ENCODE data around the gene PIPOX. TPM values are rescaled to one million over a fixed set of nuclear protein-coding genes. Genes with fewer than 3 reads are reported as not detected.

The PIPOX gene
- total RNA-seq, 2 donors from 2014 or later: 1.8 to 5.9 TPM

GRCh38 chr17:29034510-29034909 lies 8.4 kb upstream of the PIPOX start:
- no peak overlapping the region for H3K4me3 Mint-ChIP-seq
- TF ChIP-seq CTCF (conservative IDR thresholded peaks at IDR 0.05): no peak
- peaks cover 4% of the 10 kb centered on the region for H3K36me3 Mint-ChIP-seq (ENCODE audit: low read depth)
- peaks cover 21% of the 10 kb centered on the region for H3K4me1 Mint-ChIP-seq
- no peaks in the 10 kb centered on the region for H3K27me3 ChIP-seq (ENCODE audit: control insufficient read depth, insufficient read depth, low read length, poor library complexity, severe bottlenecking)
- H3K27ac Mint-ChIP-seq: no peak overlapping the region
- H3K27me3 Mint-ChIP-seq (ENCODE audit: insufficient read depth): peaks cover 17% of the 10 kb centered on the region
- peaks cover 16% of the 10 kb centered on the region for H3K4me1 ChIP-seq (ENCODE audit: control insufficient read depth, insufficient read depth, low read length)
- H3K27ac ChIP-seq (ENCODE audit: low read depth, low read length): no peak overlapping the region
- no peak overlapping the region for H3K9ac ChIP-seq (ENCODE audit: extremely low read depth, low read length, poor library complexity, severe bottlenecking)
- H3K4me3 ChIP-seq (ENCODE audit: low read length): peak overlapping the region; percentile 60
- H3K36me3 ChIP-seq (ENCODE audit: control insufficient read depth, insufficient read depth, low read length): no peaks in the 10 kb centered on the region
- WGBS, 2 experiments (ENCODE audit: insufficient coverage in 1 of 2, insufficient read length in 1 of 2): 23 to 36% methylated on average over 1 of the region's 1 CpG
- no peak for DNase-seq
- H3K9me3 Mint-ChIP-seq: peaks cover 29% of the 10 kb centered on the region
- H3K9me3 ChIP-seq (ENCODE audit: control insufficient read depth, low read length): peaks cover 32% of the 10 kb centered on the region

- Mint-ChIP-seq H3K4me3 (no peak overlapping the region), H3K4me1 (peaks cover 21% of the 10 kb centered on the region), H3K27ac (no peak overlapping the region), H3K36me3 (ENCODE audit: low read depth) (peaks cover 4% of the 10 kb centered on the region), H3K27me3 (ENCODE audit: insufficient read depth) (peaks cover 9% of the 10 kb centered on the region), H3K9me3 (peaks cover 29% of the 10 kb centered on the region)
- Histone ChIP-seq H3K9me3 (ENCODE audit: control insufficient read depth, low read length) (peaks cover 32% of the 10 kb centered on the region), H3K27me3 (ENCODE audit: control insufficient read depth, insufficient read depth, low read length, poor library complexity, severe bottlenecking) (no peaks in the 10 kb centered on the region), H3K4me3 (ENCODE audit: low read length) (peak overlapping the region; percentile 60), H3K36me3 (ENCODE audit: control insufficient read depth, insufficient read depth, low read length) (no peaks in the 10 kb centered on the region), H3K4me1 (ENCODE audit: control insufficient read depth, insufficient read depth, low read length) (peaks cover 16% of the 10 kb centered on the region), H3K27ac (ENCODE audit: low read depth, low read length) (no peak overlapping the region), H3K9ac (ENCODE audit: extremely low read depth, low read length, poor library complexity, severe bottlenecking) (no peak overlapping the region)
- WGBS, 2 experiments (ENCODE audit: insufficient coverage in 1 of 2, insufficient read length in 1 of 2): 86 to 95% methylated on average over 2 to 5 of the region's 5 CpGs
- TF ChIP-seq CTCF (conservative IDR thresholded peaks at IDR 0.05): peak; percentile 14
- no peak for DNase-seq
Measured at GRCh38 chr17:29036584-29036983, 6.4 kb upstream of the PIPOX start.

- peaks cover 21% of the 10 kb centered on the region for H3K4me1 ChIP-seq (ENCODE audit: control insufficient read depth, insufficient read depth, low read length)
- 75 to 86% methylated on average over 10 of the region's 10 CpGs for WGBS, 2 experiments (ENCODE audit: insufficient coverage in 1 of 2, insufficient read length in 1 of 2)
- H3K36me3 ChIP-seq (ENCODE audit: control insufficient read depth, insufficient read depth, low read length): no peaks in the 10 kb centered on the region
- DNase-seq: no peak
- peak overlapping the region; percentile 97 for H3K27ac ChIP-seq (ENCODE audit: low read depth, low read length)
- H3K9me3 ChIP-seq (ENCODE audit: control insufficient read depth, low read length): peaks cover 32% of the 10 kb centered on the region
- Mint-ChIP-seq H3K4me1 (peaks cover 20% of the 10 kb centered on the region), H3K27me3 (ENCODE audit: insufficient read depth) (peaks cover 6% of the 10 kb centered on the region), H3K9me3 (peaks cover 29% of the 10 kb centered on the region), H3K27ac (no peak overlapping the region), H3K36me3 (ENCODE audit: low read depth) (peaks cover 4% of the 10 kb centered on the region), H3K4me3 (no peak overlapping the region)
- TF ChIP-seq CTCF (conservative IDR thresholded peaks at IDR 0.05): no peak
- no peaks in the 10 kb centered on the region for H3K27me3 ChIP-seq (ENCODE audit: control insufficient read depth, insufficient read depth, low read length, poor library complexity, severe bottlenecking)
- H3K9ac ChIP-seq (ENCODE audit: extremely low read depth, low read length, poor library complexity, severe bottlenecking): no peak overlapping the region
- H3K4me3 ChIP-seq (ENCODE audit: low read length): no peak overlapping the region
Measured at GRCh38 chr17:29037739-29038084, 5.2 kb upstream of the PIPOX start.

Measured in endodermal cell (in vitro differentiated cells).